ENCODE data around the gene OSBPL1A. TPM values are rescaled to one million over a fixed set of nuclear protein-coding genes. Genes with fewer than 3 reads are reported as not detected.

Gene OSBPL1A
- polyA plus RNA-seq, 1 of the 3 experiments (the other 2 are of a cell fraction), result 21.3 TPM

GRCh38 chr18:24228667-24229041 lies 169.0 kb downstream of the OSBPL1A start:
- peaks cover 11% of the 10 kb centered on the region for H3F3A ChIP-seq (replicated peaks; ENCODE audit: insufficient read depth)
- H3K27ac ChIP-seq (ENCODE audit: low read depth in 2 of 2, low read length in 1 of 2), result peak overlapping the region in 1 of 2 experiments; percentile 86; a peak in 2 of 4 replicates
- H2AFZ ChIP-seq (ENCODE audit: low read depth), result no peak overlapping the region
- WGBS (ENCODE audit: low lambda C conversion rate), result 71% methylated on average over 6 of the region's 6 CpGs
- no peak for TF ChIP-seq FOSL2 (IDR thresholded peaks at IDR 0.05; ENCODE audit: borderline replicate concordance, low read depth)
- TF ChIP-seq CHD2 (IDR thresholded peaks at IDR 0.05; ENCODE audit: low read length, partially characterized antibody), result no peak
- TF ChIP-seq GABPA (IDR thresholded peaks at IDR 0.05; ENCODE audit: low read depth), result no peak
- TF ChIP-seq PBX3 (IDR thresholded peaks at IDR 0.05), result no peak
- no peak for TF ChIP-seq TAF1 (IDR thresholded peaks at IDR 0.05; ENCODE audit: borderline replicate concordance, low read depth, low read length)
- TF ChIP-seq MAX (IDR thresholded peaks at IDR 0.05; ENCODE audit: low read depth), result no peak
- TF ChIP-seq NRF1 (IDR thresholded peaks at IDR 0.05; ENCODE audit: low read depth, low read length), result no peak
- no peak for TF ChIP-seq RXRA (IDR thresholded peaks at IDR 0.05; ENCODE audit: borderline replicate concordance, low read depth)
- TF ChIP-seq POLR2AphosphoS5 (IDR thresholded peaks at IDR 0.05; ENCODE audit: low read depth, low read length), result no peak
- no peak for TF ChIP-seq EZH2phosphoT487 (IDR thresholded peaks at IDR 0.05; ENCODE audit: borderline replicate concordance, low read depth)
- peak overlapping the region; percentile 51 for H3K4me2 ChIP-seq
- H3K9me2 ChIP-seq, result no peaks in the 10 kb centered on the region
- no peaks in the 10 kb centered on the region for H3K27me3 ChIP-seq (ENCODE audit: insufficient read depth)
- CTCF ChIA-PET, result interaction anchor here (1.4 to 1.5 kb wide), 2 partner anchors 15 to 52 kb away, joined by 4 to 5 read pairs; no protein-coding TSS in a partner anchor
- H3K4me1 ChIP-seq (ENCODE audit: control insufficient read depth in 1 of 2, insufficient read depth in 2 of 2, low read depth in 1 of 2, low read length in 1 of 2), result peaks cover 0 to 11% of the 10 kb centered on the region in 2 experiments; a peak in 2 of 4 replicates
- H3K36me3 ChIP-seq (replicated peaks in 1 of 2; ENCODE audit: control insufficient read depth in 1 of 2, insufficient read depth in 2 of 2, low read length in 1 of 2), result peaks cover 0 to 6% of the 10 kb centered on the region in 2 experiments
- H3K79me2 ChIP-seq (ENCODE audit: insufficient read depth), result no peaks in the 10 kb centered on the region
- H4K20me1 ChIP-seq (ENCODE audit: insufficient read depth), result no peaks in the 10 kb centered on the region
- no peak overlapping the region for H3K4me3 ChIP-seq (ENCODE audit: low read depth in 2 of 2, low read length in 1 of 2)
- H3K9ac ChIP-seq, result peak overlapping the region; percentile 32; the same call in 1 of the 2 replicates
- POLR2A ChIA-PET, result no interaction called here
- DNase-seq, result no peak
- no peaks in the 10 kb centered on the region for H3K9me3 ChIP-seq

- peak overlapping the region in 1 of 2 experiments; percentile 86; a peak in 2 of 4 replicates for H3K27ac ChIP-seq (ENCODE audit: low read depth in 2 of 2, low read length in 1 of 2)
- H3K79me2 ChIP-seq (ENCODE audit: insufficient read depth), result no peaks in the 10 kb centered on the region
- ChIA-PET CTCF (interaction anchor here (1.4 to 1.5 kb wide), 2 partner anchors 16 to 51 kb away, joined by 4 to 5 read pairs; no protein-coding TSS in a partner anchor), POLR2A (no interaction called here)
- H2AFZ ChIP-seq (ENCODE audit: low read depth), result no peak overlapping the region
- H3K9me2 ChIP-seq, result no peaks in the 10 kb centered on the region
- no peaks in the 10 kb centered on the region for H4K20me1 ChIP-seq (ENCODE audit: insufficient read depth)
- no peaks in the 10 kb centered on the region for H3K27me3 ChIP-seq (ENCODE audit: insufficient read depth)
- H3K9ac ChIP-seq, result peak overlapping the region; percentile 32; the same call in 1 of the 2 replicates
- H3K4me1 ChIP-seq (ENCODE audit: control insufficient read depth in 1 of 2, insufficient read depth in 2 of 2, low read depth in 1 of 2, low read length in 1 of 2), result peaks cover 0 to 11% of the 10 kb centered on the region in 2 experiments; a peak in 2 of 4 replicates
- peak overlapping the region; percentile 51 for H3K4me2 ChIP-seq
- no peaks in the 10 kb centered on the region for H3K9me3 ChIP-seq
- 74% methylated on average over 12 of the region's 12 CpGs for WGBS (ENCODE audit: low lambda C conversion rate)
- peaks cover 11% of the 10 kb centered on the region for H3F3A ChIP-seq (replicated peaks; ENCODE audit: insufficient read depth)
- H3K36me3 ChIP-seq (replicated peaks in 1 of 2; ENCODE audit: control insufficient read depth in 1 of 2, insufficient read depth in 2 of 2, low read length in 1 of 2), result peaks cover 0 to 11% of the 10 kb centered on the region in 2 experiments
- peak; percentile 4 for DNase-seq
- no peak overlapping the region for H3K4me3 ChIP-seq (ENCODE audit: low read depth in 2 of 2, low read length in 1 of 2)
- no peak for TF ChIP-seq RFX5 (IDR thresholded peaks at IDR 0.05; ENCODE audit: low read length)
- TF ChIP-seq TEAD4 (IDR thresholded peaks at IDR 0.05; ENCODE audit: borderline replicate concordance, insufficient read depth), result no peak
- peak; percentile 74 for TF ChIP-seq PBX3 (IDR thresholded peaks at IDR 0.05)
- peak; percentile 93 for TF ChIP-seq TCF12 (IDR thresholded peaks at IDR 0.05)
- no peak for TF ChIP-seq REST (IDR thresholded peaks at IDR 0.05; ENCODE audit: low read depth, low read length)
- TF ChIP-seq GATA2 (CRISPR knock-in tag; IDR thresholded peaks at IDR 0.05), result no peak
- TF ChIP-seq FOSL2 (IDR thresholded peaks at IDR 0.05; ENCODE audit: borderline replicate concordance, low read depth), result peak; percentile 80
- peak; percentile 43; the same call in 1 of the 2 replicates for TF ChIP-seq NRF1 (IDR thresholded peaks at IDR 0.05; ENCODE audit: low read depth, low read length)
- TF ChIP-seq MAX (IDR thresholded peaks at IDR 0.05; ENCODE audit: low read depth), result 0 out of 2 replicates have a peak, but pooled peaks have one; percentile 13
- no peak for TF ChIP-seq USF1 (IDR thresholded peaks at IDR 0.05; ENCODE audit: borderline replicate concordance, low read depth)
- no peak for TF ChIP-seq RCOR1 (IDR thresholded peaks at IDR 0.05; ENCODE audit: low read length)
Observed at GRCh38 chr18:24227977-24228666, 169.5 kb downstream of the OSBPL1A start.

Data from SK-N-SH (cell line).